Measurements from ENCODE around the gene RSPH4A. TPM values are rescaled to one million over a fixed set of nuclear protein-coding genes. Genes with fewer than 3 reads are reported as not detected.

RSPH4A gene
- total RNA-seq, 3 donors from 2014 or later (not counting 1 experiment from before 2014, with no cell fraction given) = 0.64 to 1.0 (median 0.95) TPM

DNA sequence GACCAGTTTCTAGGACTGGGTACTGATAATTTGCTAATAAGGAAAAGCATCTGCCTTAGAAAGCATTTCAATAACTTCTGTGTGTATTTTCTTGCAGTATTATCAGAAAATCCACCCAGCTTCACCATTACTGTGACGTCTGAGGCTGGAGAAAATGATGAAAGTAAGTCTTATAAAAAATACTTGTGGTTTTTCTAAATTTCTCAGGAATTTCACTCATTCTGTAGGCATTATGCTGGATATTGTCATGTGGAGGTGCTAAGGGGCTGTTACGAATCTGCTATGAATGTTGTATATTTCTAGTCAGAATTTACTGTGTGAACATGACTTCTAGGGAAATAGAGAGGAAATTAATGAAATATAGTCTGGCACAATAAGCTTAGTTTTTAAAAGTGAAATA is 36.1 kb upstream of the RSPH4A start:
- no peak for DNase-seq
- peaks cover 17 to 22% of the 10 kb centered on the region in 2 donors for H3K4me1 Mint-ChIP-seq
- no peak for ATAC-seq
- Histone ChIP-seq H3K9me3 (ENCODE audit: control insufficient read depth, insufficient read depth, low read length) (no peaks in the 10 kb centered on the region), H3K4me3 (ENCODE audit: low read length) (no peak overlapping the region), H3K36me3 (ENCODE audit: control insufficient read depth, insufficient read depth, low read length) (peaks cover 37% of the 10 kb centered on the region), H3K4me1 (ENCODE audit: control insufficient read depth, insufficient read depth, low read length) (no peaks in the 10 kb centered on the region), H3K27me3 (ENCODE audit: control insufficient read depth, insufficient read depth, low read length) (no peaks in the 10 kb centered on the region), H3K27ac (ENCODE audit: low read length) (no peak overlapping the region)
- H3K4me3 Mint-ChIP-seq = no peak overlapping the region
- H3K36me3 Mint-ChIP-seq = no peaks in the 10 kb centered on the region
- TF ChIP-seq, protein P1, sequence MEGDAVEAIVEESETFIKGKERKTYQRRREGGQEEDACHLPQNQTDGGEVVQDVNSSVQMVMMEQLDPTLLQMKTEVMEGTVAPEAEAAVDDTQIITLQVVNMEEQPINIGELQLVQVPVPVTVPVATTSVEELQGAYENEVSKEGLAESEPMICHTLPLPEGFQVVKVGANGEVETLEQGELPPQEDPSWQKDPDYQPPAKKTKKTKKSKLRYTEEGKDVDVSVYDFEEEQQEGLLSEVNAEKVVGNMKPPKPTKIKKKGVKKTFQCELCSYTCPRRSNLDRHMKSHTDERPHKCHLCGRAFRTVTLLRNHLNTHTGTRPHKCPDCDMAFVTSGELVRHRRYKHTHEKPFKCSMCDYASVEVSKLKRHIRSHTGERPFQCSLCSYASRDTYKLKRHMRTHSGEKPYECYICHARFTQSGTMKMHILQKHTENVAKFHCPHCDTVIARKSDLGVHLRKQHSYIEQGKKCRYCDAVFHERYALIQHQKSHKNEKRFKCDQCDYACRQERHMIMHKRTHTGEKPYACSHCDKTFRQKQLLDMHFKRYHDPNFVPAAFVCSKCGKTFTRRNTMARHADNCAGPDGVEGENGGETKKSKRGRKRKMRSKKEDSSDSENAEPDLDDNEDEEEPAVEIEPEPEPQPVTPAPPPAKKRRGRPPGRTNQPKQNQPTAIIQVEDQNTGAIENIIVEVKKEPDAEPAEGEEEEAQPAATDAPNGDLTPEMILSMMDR (IDR thresholded peaks at IDR 0.05) = no peak
- H3K27ac Mint-ChIP-seq = no peak overlapping the region
- intact Hi-C loops (cut with micrococcal nuclease) = no loop called here
- 91% methylated on average over 1 of the region's 2 CpGs for WGBS (ENCODE audit: insufficient coverage)
- H3K27me3 Mint-ChIP-seq (ENCODE audit: low read depth in 2 of 2) = no peaks in the 10 kb centered on the region
- no peaks in the 10 kb centered on the region for H3K9me3 Mint-ChIP-seq

DNA sequence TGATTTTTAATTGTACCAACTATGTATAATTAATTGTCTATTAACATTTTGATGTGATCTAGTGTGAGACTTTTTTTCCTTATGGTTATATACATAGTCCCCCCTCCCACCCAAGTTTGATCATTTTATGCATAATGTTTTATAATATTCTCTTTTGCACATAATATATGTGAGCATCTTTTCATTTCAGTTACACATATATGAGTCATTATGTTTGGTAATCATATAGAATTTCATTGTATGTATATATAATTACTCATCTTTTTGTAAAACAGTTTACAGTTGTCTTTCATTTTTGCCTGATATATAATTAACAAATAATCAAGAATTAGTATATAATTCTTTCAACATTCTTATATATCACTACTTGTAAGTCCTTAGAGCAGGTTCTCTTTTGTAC is 30.0 kb upstream of the RSPH4A start:
- DNase-seq = no peak
- H3K27me3 ChIP-seq (ENCODE audit: control insufficient read depth, insufficient read depth, low read length) = no peaks in the 10 kb centered on the region
- no peaks in the 10 kb centered on the region for H3K4me1 ChIP-seq (ENCODE audit: control insufficient read depth, insufficient read depth, low read length)
- Mint-ChIP-seq H3K27ac (no peak overlapping the region), H3K9me3 (no peaks in the 10 kb centered on the region), H3K4me1 (peaks cover 5 to 12% of the 10 kb centered on the region in 2 donors), H3K4me3 (no peak overlapping the region), H3K36me3 (no peaks in the 10 kb centered on the region), H3K27me3 (ENCODE audit: low read depth in 2 of 2) (no peaks in the 10 kb centered on the region)
- intact Hi-C loops (cut with micrococcal nuclease) = no loop called here
- no peak overlapping the region for H3K4me3 ChIP-seq (ENCODE audit: low read length)
- H3K36me3 ChIP-seq (ENCODE audit: control insufficient read depth, insufficient read depth, low read length) = peaks cover 61% of the 10 kb centered on the region
- no peak overlapping the region for H3K27ac ChIP-seq (ENCODE audit: low read length)
- no peaks in the 10 kb centered on the region for H3K9me3 ChIP-seq (ENCODE audit: control insufficient read depth, insufficient read depth, low read length)
- TF ChIP-seq, protein P1 (IDR thresholded peaks at IDR 0.05) = no peak
- no peak for ATAC-seq

DNA sequence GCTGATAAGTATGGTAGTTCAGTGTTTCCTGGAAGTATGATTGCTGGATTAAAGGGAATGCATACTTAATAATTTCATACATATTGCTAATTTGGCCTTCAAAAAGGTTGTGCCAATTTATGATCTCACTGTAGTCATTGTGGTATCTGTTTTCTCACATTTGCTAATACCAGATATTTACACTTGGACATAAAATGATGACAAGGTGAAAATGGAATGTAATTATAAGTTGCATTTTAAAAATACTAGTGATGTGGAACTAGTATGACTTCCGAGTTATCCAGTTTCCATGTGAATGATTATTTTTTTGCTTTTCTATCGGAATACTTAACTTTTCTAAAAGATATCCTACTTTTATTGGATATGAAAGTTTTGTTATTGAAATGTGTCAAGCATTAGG is 29.5 kb upstream of the RSPH4A start:
- no peaks in the 10 kb centered on the region for H3K9me3 Mint-ChIP-seq
- Histone ChIP-seq H3K27ac (ENCODE audit: low read length) (no peak overlapping the region), H3K4me3 (ENCODE audit: low read length) (no peak overlapping the region), H3K4me1 (ENCODE audit: control insufficient read depth, insufficient read depth, low read length) (no peaks in the 10 kb centered on the region), H3K27me3 (ENCODE audit: control insufficient read depth, insufficient read depth, low read length) (no peaks in the 10 kb centered on the region), H3K36me3 (ENCODE audit: control insufficient read depth, insufficient read depth, low read length) (peaks cover 63% of the 10 kb centered on the region), H3K9me3 (ENCODE audit: control insufficient read depth, insufficient read depth, low read length) (no peaks in the 10 kb centered on the region)
- no CpG with 5 or more reads among the region's 2 CpGs for WGBS (ENCODE audit: insufficient coverage)
- H3K36me3 Mint-ChIP-seq = peaks cover 4% of the 10 kb centered on the region
- intact Hi-C loops (cut with micrococcal nuclease) = no loop called here
- DNase-seq (no peak), ATAC-seq (no peak)
- H3K4me1 Mint-ChIP-seq = peaks cover 5 to 12% of the 10 kb centered on the region in 2 donors
- no peak overlapping the region for H3K4me3 Mint-ChIP-seq
- TF ChIP-seq, protein P1 (IDR thresholded peaks at IDR 0.05) = no peak
- H3K27ac Mint-ChIP-seq = no peak overlapping the region
- no peaks in the 10 kb centered on the region for H3K27me3 Mint-ChIP-seq (ENCODE audit: low read depth in 2 of 2)

DNA sequence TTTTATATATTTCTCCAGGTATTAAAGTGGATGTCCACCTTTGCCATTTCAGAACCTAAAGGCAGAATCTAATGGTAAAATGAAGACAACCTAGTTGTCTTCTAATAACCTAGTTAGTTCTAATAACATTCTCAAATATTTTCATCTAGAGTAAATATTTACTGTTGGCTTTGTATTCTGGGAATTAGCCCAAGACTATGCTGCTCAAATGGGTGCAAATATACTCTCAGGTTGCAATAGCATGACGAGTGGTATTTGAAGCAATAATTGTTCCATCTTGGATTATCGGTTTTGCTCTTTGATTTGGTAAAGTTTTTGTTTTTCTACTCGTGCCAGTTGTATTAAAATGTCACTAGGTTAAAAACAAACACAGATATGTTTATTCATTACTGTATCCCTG is 21.0 kb upstream of the RSPH4A start:
- intact Hi-C loops (cut with micrococcal nuclease) = no loop called here
- H3K9me3 Mint-ChIP-seq = no peaks in the 10 kb centered on the region
- H3K36me3 Mint-ChIP-seq = peaks cover 19% of the 10 kb centered on the region
- WGBS (ENCODE audit: insufficient coverage) = 95% methylated on average over 1 of the region's 3 CpGs
- H3K27ac Mint-ChIP-seq = no peak overlapping the region
- Histone ChIP-seq H3K27me3 (ENCODE audit: control insufficient read depth, insufficient read depth, low read length) (no peaks in the 10 kb centered on the region), H3K4me1 (ENCODE audit: control insufficient read depth, insufficient read depth, low read length) (no peaks in the 10 kb centered on the region), H3K4me3 (ENCODE audit: low read length) (no peak overlapping the region), H3K27ac (ENCODE audit: low read length) (no peak overlapping the region), H3K9me3 (ENCODE audit: control insufficient read depth, insufficient read depth, low read length) (no peaks in the 10 kb centered on the region), H3K36me3 (ENCODE audit: control insufficient read depth, insufficient read depth, low read length) (peaks cover 58% of the 10 kb centered on the region)
- no peak overlapping the region for H3K4me3 Mint-ChIP-seq
- no peaks in the 10 kb centered on the region for H3K4me1 Mint-ChIP-seq
- TF ChIP-seq, protein P1 (IDR thresholded peaks at IDR 0.05) = no peak
- no peaks in the 10 kb centered on the region for H3K27me3 Mint-ChIP-seq (ENCODE audit: low read depth in 2 of 2)
- DNase-seq (no peak), ATAC-seq (no peak)

Data from natural killer cell (primary cell).